HepG2 (cell line): ENCODE results near the gene DDR1. TPM values are rescaled to one million over a fixed set of nuclear protein-coding genes. Genes with fewer than 3 reads are reported as not detected.

Experiments used
- AFF4 ChIP-seq: sonication (generic); formaldehyde crosslinking; IDR thresholded peaks from 2 replicates; pipeline ENCODE4 v1.4.0; 2020; ENCODE audit warnings: missing genetic modification reagents
- DPF2 ChIP-seq: sonication (generic); formaldehyde crosslinking; IDR thresholded peaks from 2 replicates; pipeline ENCODE4 v1.4.0; 2020; ENCODE audit warnings: mild to moderate bottlenecking, low read depth, missing genetic modification reagents, borderline replicate concordance
- HES4 ChIP-seq: sonication (generic); formaldehyde crosslinking; IDR thresholded peaks from 2 replicates; pipeline ENCODE4 v1.9.0; 2021; ENCODE audit warnings: mild to moderate bottlenecking, missing genetic modification reagents, borderline replicate concordance
- MAFG ChIP-seq: sonication (generic); formaldehyde crosslinking; IDR thresholded peaks from 2 replicates; pipeline ENCODE4 v1.5.1; 2020; ENCODE audit warnings: mild to moderate bottlenecking, missing genetic modification reagents
- MED1 ChIP-seq: sonication (generic); formaldehyde crosslinking; IDR thresholded peaks from 2 replicates; pipeline ENCODE4 v1.4.0; 2020; ENCODE audit warnings: missing genetic modification reagents
- NR2C2 ChIP-seq: sonication (generic); formaldehyde crosslinking; IDR thresholded peaks from 2 replicates; pipeline ENCODE4 v1.4.0; 2020; ENCODE audit warnings: missing genetic modification reagents, mild to moderate bottlenecking, moderate library complexity, borderline replicate concordance
- PCBP1 ChIP-seq: fragments of 200-400 bp; formaldehyde crosslinking; IDR thresholded peaks from 2 replicates; pipeline ENCODE4 v1.6.1; 2017; ENCODE audit warnings: mild to moderate bottlenecking, low read depth, low read length, borderline replicate concordance
- PHF20 ChIP-seq: sonication (generic); formaldehyde crosslinking; IDR thresholded peaks from 2 replicates; pipeline ENCODE4 v1.5.0; 2020; ENCODE audit warnings: mild to moderate bottlenecking, missing genetic modification reagents
- PHF8 ChIP-seq: sonication (generic); formaldehyde crosslinking; IDR thresholded peaks from 2 replicates; pipeline ENCODE4 v1.5.0; 2020; ENCODE audit warnings: missing genetic modification reagents
- TBX2 ChIP-seq: sonication (generic); formaldehyde crosslinking; IDR thresholded peaks from 2 replicates; pipeline ENCODE4 v1.5.0; 2020; ENCODE audit warnings: missing genetic modification reagents, mild to moderate bottlenecking, borderline replicate concordance
- ZFP1 ChIP-seq: IDR thresholded peaks from 2 replicates; pipeline ENCODE4 v1.6.1; 2016
- ZFY ChIP-seq: sonication (generic); formaldehyde crosslinking; IDR thresholded peaks from 2 replicates; pipeline ENCODE4 v1.4.0; 2020; ENCODE audit warnings: missing genetic modification reagents
- ZNF232 ChIP-seq: sonication (generic); formaldehyde crosslinking; IDR thresholded peaks from 2 replicates; pipeline ENCODE4 v1.4.0; 2020; ENCODE audit warnings: missing genetic modification reagents, borderline replicate concordance
- ZNF263 ChIP-seq: sonication (generic); formaldehyde crosslinking; IDR thresholded peaks from 2 replicates; pipeline ENCODE4 v1.4.0; 2020; ENCODE audit warnings: missing genetic modification reagents
- ZNF296 ChIP-seq: sonication (generic); formaldehyde crosslinking; conservative IDR thresholded peaks from 2 replicates; pipeline ENCODE4 v1.5.0; 2020; ENCODE audit warnings: mild to moderate bottlenecking, missing genetic modification reagents
- ZNF329 ChIP-seq: sonication (generic); formaldehyde crosslinking; IDR thresholded peaks from 2 replicates; pipeline ENCODE4 v1.9.0; 2021; ENCODE audit warnings: low read depth, mild to moderate bottlenecking, missing genetic modification reagents
- ZNF557 ChIP-seq: sonication (generic); formaldehyde crosslinking; IDR thresholded peaks from 2 replicates; pipeline ENCODE4 v1.4.0; 2020; ENCODE audit warnings: missing genetic modification reagents
- ZNF768 ChIP-seq: sonication (generic); formaldehyde crosslinking; IDR thresholded peaks from 2 replicates; pipeline ENCODE4 v1.4.0; 2020; ENCODE audit warnings: missing genetic modification reagents
- polyA plus RNA-seq, 8 experiments: library from polyadenylated mRNA; depleted of rRNA in 3 of 8; stranded (reverse) in 7 of 8; unstranded in 1 of 8; fragments of >200 nt; fragmentation: Illumina TruSeq in 4 of 8; extraction: Trizol in 4 of 8; gene quantifications; 2 replicates each; pipeline versions ENCODE4 v1.2.1 to v1.2.3, GENCODE V29; 2011 to 2016; ENCODE audit warnings: low read depth in 4 of 8, missing spikeins in 1 of 8, mixed read lengths in 1 of 8; ENCODE audit not compliant: insufficient read depth in 1 of 8
- total RNA-seq, 5 experiments: library from RNA; depleted of rRNA; stranded (reverse); fragments of >200 nt; fragmentation: Illumina TruSeq; extraction: Trizol; gene quantifications; 2 replicates each; pipeline ENCODE4 v1.2.3, GENCODE V29; 2016; ENCODE audit warnings: low read depth in 1 of 5
- TF ChIP-seq, protein P1 (sequence below): IDR thresholded peaks from 2 replicates; pipeline ENCODE4 v1.6.1; 2016; ENCODE audit warnings: mild to moderate bottlenecking, missing biosample characterization, missing genetic modification reagents
- TF ChIP-seq, protein P2 (sequence below): sonication (generic); formaldehyde crosslinking; conservative IDR thresholded peaks from 2 replicates; pipeline ENCODE4 v1.4.0; 2020; ENCODE audit warnings: mild to moderate bottlenecking, missing genetic modification reagents, moderate library complexity

The DDR1 gene
- total and polyA plus RNA-seq, 2 of the 13 experiments (the other 11 are each of a cell fraction or from before 2014, with no cell fraction given): 16.7 to 20.2 TPM

DNA sequence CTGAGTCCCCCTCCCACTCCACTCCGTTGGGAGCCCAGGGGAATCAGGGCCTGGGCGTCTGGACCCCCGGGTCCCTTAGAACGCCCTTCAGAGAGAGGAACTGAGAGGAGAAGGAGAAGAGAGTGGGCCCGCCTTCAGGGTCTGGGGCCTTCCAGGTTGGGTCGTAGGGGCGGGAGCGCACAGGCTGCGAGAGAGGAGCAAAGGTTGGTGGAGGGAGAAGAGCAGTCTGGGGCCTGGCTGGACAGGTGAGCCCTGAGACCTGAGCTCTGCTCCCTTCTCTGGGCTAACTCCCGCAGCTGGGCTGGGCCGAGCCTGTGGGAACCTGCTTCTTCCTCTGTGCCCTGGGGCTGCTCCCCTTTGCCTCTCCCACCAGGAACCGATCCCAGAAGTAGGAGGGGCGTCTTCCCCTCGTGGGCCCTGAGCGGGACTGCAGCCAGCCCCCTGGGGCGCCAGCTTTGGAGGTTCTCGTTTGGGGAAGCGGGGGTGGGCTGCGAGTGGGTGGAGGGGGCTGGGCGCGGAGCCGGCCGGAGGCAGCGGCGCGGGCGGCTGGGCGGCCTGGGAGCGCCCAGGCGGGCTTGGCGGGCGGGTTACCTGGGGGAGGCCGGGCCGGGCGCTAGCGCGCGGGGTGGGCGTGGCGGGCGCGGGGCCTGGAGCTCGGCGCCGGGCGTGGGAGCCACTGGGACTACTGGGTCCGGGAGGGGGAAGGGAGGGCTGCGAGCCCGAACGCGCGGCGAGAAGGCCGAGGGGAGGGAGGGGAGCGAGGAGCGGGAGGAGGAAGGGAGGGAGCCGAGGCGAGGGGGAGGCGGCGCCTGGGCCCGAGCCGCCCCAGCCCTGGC is at the start of gene DDR1 (continued):
- TF ChIP-seq TBX2: 0 out of 2 replicates have a peak, but pooled peaks have one; percentile 22
- no peak for TF ChIP-seq AFF4 (CRISPR knock-in tag)
- peak; percentile 61 for TF ChIP-seq PHF8 (CRISPR knock-in tag)
- peak; percentile 66; the same call in 1 of the 2 replicates for TF ChIP-seq ZNF232 (CRISPR knock-in tag)
- no peak for TF ChIP-seq MAFG (CRISPR knock-in tag)
- TF ChIP-seq PHF20: no peak; the same call in 1 of the 2 replicates
- TF ChIP-seq ZNF296: 0 out of 2 replicates have a peak, but pooled peaks have one; percentile 59
- 0 out of 2 replicates have a peak, but pooled peaks have one; percentile 16 for TF ChIP-seq NR2C2 (CRISPR knock-in tag)
- TF ChIP-seq, protein P1, sequence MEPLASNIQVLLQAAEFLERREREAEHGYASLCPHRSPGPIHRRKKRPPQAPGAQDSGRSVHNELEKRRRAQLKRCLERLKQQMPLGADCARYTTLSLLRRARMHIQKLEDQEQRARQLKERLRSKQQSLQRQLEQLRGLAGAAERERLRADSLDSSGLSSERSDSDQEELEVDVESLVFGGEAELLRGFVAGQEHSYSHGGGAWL: no peak
- TF ChIP-seq ZFP1 (CRISPR knock-in tag): no peak
- TF ChIP-seq ZNF329 (CRISPR knock-in tag): 0 out of 2 replicates have a peak, but pooled peaks have one; percentile 6
- TF ChIP-seq, protein P2, sequence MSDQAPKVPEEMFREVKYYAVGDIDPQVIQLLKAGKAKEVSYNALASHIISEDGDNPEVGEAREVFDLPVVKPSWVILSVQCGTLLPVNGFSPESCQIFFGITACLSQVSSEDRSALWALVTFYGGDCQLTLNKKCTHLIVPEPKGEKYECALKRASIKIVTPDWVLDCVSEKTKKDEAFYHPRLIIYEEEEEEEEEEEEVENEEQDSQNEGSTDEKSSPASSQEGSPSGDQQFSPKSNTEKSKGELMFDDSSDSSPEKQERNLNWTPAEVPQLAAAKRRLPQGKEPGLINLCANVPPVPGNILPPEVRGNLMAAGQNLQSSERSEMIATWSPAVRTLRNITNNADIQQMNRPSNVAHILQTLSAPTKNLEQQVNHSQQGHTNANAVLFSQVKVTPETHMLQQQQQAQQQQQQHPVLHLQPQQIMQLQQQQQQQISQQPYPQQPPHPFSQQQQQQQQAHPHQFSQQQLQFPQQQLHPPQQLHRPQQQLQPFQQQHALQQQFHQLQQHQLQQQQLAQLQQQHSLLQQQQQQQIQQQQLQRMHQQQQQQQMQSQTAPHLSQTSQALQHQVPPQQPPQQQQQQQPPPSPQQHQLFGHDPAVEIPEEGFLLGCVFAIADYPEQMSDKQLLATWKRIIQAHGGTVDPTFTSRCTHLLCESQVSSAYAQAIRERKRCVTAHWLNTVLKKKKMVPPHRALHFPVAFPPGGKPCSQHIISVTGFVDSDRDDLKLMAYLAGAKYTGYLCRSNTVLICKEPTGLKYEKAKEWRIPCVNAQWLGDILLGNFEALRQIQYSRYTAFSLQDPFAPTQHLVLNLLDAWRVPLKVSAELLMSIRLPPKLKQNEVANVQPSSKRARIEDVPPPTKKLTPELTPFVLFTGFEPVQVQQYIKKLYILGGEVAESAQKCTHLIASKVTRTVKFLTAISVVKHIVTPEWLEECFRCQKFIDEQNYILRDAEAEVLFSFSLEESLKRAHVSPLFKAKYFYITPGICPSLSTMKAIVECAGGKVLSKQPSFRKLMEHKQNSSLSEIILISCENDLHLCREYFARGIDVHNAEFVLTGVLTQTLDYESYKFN (CRISPR knock-in tag): 0 out of 2 replicates have a peak, but pooled peaks have one; percentile 31
- peak; percentile 65 for TF ChIP-seq ZNF263 (CRISPR knock-in tag)
- TF ChIP-seq MED1 (CRISPR knock-in tag): 0 out of 2 replicates have a peak, but pooled peaks have one; percentile 31
- TF ChIP-seq ZNF557: no peak
- peak; percentile 30; the same call in 1 of the 2 replicates for TF ChIP-seq ZNF768 (CRISPR knock-in tag)
- TF ChIP-seq ZFY (CRISPR knock-in tag): peak; percentile 63
- 0 out of 2 replicates have a peak, but pooled peaks have one; percentile 29 for TF ChIP-seq PCBP1
- no peak for TF ChIP-seq DPF2
- 0 out of 2 replicates have a peak, but pooled peaks have one; percentile 16 for TF ChIP-seq HES4 (CRISPR knock-in tag)
